Subcutaneous abdominal adipose tissue (tissue), 5 donors: ENCODE data around the gene ULK2.
"Not testable (repeated sequence)": the region's sequence is repeated elsewhere in the genome, so short reads cannot be mapped to it uniquely, and the experiment has no call there.

Source experiments
- H3K27ac ChIP-seq: one replicate; pipeline ENCODE4 v1.7.0; 2013; ENCODE audit warnings: low read depth, mild to moderate bottlenecking, inconsistent platforms, low read length, moderate library complexity
- H3K27me3 ChIP-seq, 5 donors: one replicate each; pipeline ENCODE4 v1.7.0; 2013; ENCODE audit warnings: low read length in 5 of 5, inconsistent platforms in 1 of 5; ENCODE audit not compliant: control insufficient read depth in 5 of 5, insufficient read depth in 4 of 5
- H3K36me3 ChIP-seq, 5 donors: one replicate each; pipeline ENCODE4 v1.7.0; 2013; ENCODE audit warnings: low read length in 5 of 5; ENCODE audit not compliant: control insufficient read depth in 5 of 5, insufficient read depth in 5 of 5
- H3K4me1 ChIP-seq, 5 donors: one replicate each; pipeline ENCODE4 v1.7.0; 2013; ENCODE audit warnings: low read length in 5 of 5, mild to moderate bottlenecking in 3 of 5, moderate library complexity in 1 of 5; ENCODE audit not compliant: control insufficient read depth in 5 of 5, insufficient read depth in 5 of 5
- H3K4me3 ChIP-seq, 5 donors: one replicate each; pipeline ENCODE4 v1.7.0; 2013; ENCODE audit warnings: low read length in 5 of 5, low read depth in 1 of 5
- H3K9ac ChIP-seq, 5 donors: one replicate each; pipeline ENCODE4 v1.7.0; 2013; ENCODE audit warnings: low read length in 5 of 5, mild to moderate bottlenecking in 4 of 5, moderate library complexity in 3 of 5
- H3K9me3 ChIP-seq, 5 donors: one replicate each; pipeline ENCODE4 v1.7.0; 2013; ENCODE audit warnings: low read length in 5 of 5; ENCODE audit not compliant: control insufficient read depth in 5 of 5
- donor health status: healthy.
- donor health status: healthy.
- donor health status: healthy.
- donor health status: healthy.
- donor health status: healthy.

ULK2 gene

GRCh38 chr17:19873346-19873745 is 5.6 kb upstream of the ULK2 start:
- Histone ChIP-seq H3K36me3 (no peaks in the 10 kb centered on the region), H3K9me3 (no peaks in the 10 kb centered on the region), H3K9ac (no peak overlapping the region), H3K27me3 (no peaks in the 10 kb centered on the region), H3K27ac (no peak overlapping the region), H3K4me1 (peaks cover 0 to 22% (median 3%) of the 10 kb centered on the region in 5 donors), H3K4me3 (no peak overlapping the region)

GRCh38 chr17:19868079-19868395 is 301 bp upstream of the ULK2 start:
- peaks cover 0 to 28% (median 19%) of the 10 kb centered on the region in 5 donors for H3K4me1 ChIP-seq
- peaks cover 0 to 7% (median 3%) of the 10 kb centered on the region in 5 donors for H3K36me3 ChIP-seq
- H3K4me3 ChIP-seq: peak overlapping the region; percentile 72 to 91 (median 86)
- H3K9ac ChIP-seq: peak overlapping the region in 4 of 5 donors; percentile 4 to 86 (median 51)
- H3K27ac ChIP-seq: no peak overlapping the region
- no peaks in the 10 kb centered on the region for H3K9me3 ChIP-seq
- no peaks in the 10 kb centered on the region for H3K27me3 ChIP-seq

- H3K36me3 ChIP-seq: peaks cover 0 to 16% (median 4%) of the 10 kb centered on the region in 5 donors
- H3K27ac ChIP-seq: peak overlapping the region; percentile 60
- no peaks in the 10 kb centered on the region for H3K9me3 ChIP-seq
- no peaks in the 10 kb centered on the region for H3K27me3 ChIP-seq
- H3K4me3 ChIP-seq: peak overlapping the region; percentile 78 to 91 (median 86)
- peak overlapping the region; percentile 48 to 87 (median 81) for H3K9ac ChIP-seq
- H3K4me1 ChIP-seq: peaks cover 0 to 28% (median 19%) of the 10 kb centered on the region in 5 donors
Measured at GRCh38 chr17:19867079-19867328, 732 bp downstream of the ULK2 start.

- peak overlapping the region in 1 of 5 donors; percentile 16 for H3K9ac ChIP-seq
- H3K27me3 ChIP-seq: no peaks in the 10 kb centered on the region
- H3K36me3 ChIP-seq: peaks cover 0 to 25% (median 4%) of the 10 kb centered on the region in 5 donors
- H3K4me1 ChIP-seq: peaks cover 0 to 28% (median 19%) of the 10 kb centered on the region in 5 donors
- H3K9me3 ChIP-seq: no peaks in the 10 kb centered on the region
- H3K27ac ChIP-seq: no peak overlapping the region
- no peak overlapping the region for H3K4me3 ChIP-seq
Measured at GRCh38 chr17:19865021-19865420, 2.7 kb downstream of the ULK2 start.

- not testable (repeated sequence) for H3K4me3 ChIP-seq, H3K4me1 ChIP-seq, H3K9ac ChIP-seq, H3K27me3 ChIP-seq, H3K9me3 ChIP-seq, H3K27ac ChIP-seq
- peaks cover 5 to 46% (median 13%) of the 10 kb centered on the region in 5 donors for H3K36me3 ChIP-seq
Measured at GRCh38 chr17:19860647-19861177, 7.0 kb downstream of the ULK2 start.

- peaks cover 5 to 37% (median 8%) of the 10 kb centered on the region in 5 donors for H3K36me3 ChIP-seq
Measured at GRCh38 chr17:19857640-19858039, 10.1 kb downstream of the ULK2 start.

GRCh38 chr17:19833914-19834313 is 33.8 kb downstream of the ULK2 start:
- peaks cover 15 to 54% (median 28%) of the 10 kb centered on the region in 5 donors for H3K36me3 ChIP-seq

More at GRCh38 chr17:19857640-19858039, 10.1 kb downstream of the ULK2 start:
- Histone ChIP-seq H3K4me1 (no peaks in the 10 kb centered on the region), H3K9ac (no peak overlapping the region), H3K9me3 (no peaks in the 10 kb centered on the region), H3K27ac (no peak overlapping the region), H3K4me3 (no peak overlapping the region), H3K27me3 (no peaks in the 10 kb centered on the region)

GRCh38 chr17:19830061-19830460 is 37.7 kb downstream of the ULK2 start:
- H3K27me3 ChIP-seq: no peaks in the 10 kb centered on the region
- peaks cover 11 to 58% (median 18%) of the 10 kb centered on the region in 5 donors for H3K36me3 ChIP-seq
- H3K27ac ChIP-seq: no peak overlapping the region
- no peak overlapping the region for H3K4me3 ChIP-seq
- H3K9me3 ChIP-seq: no peaks in the 10 kb centered on the region
- H3K4me1 ChIP-seq: no peaks in the 10 kb centered on the region
- no peak overlapping the region for H3K9ac ChIP-seq

More at GRCh38 chr17:19833914-19834313, 33.8 kb downstream of the ULK2 start:
- Histone ChIP-seq H3K4me1 (no peaks in the 10 kb centered on the region), H3K9me3 (no peaks in the 10 kb centered on the region), H3K9ac (no peak overlapping the region), H3K27ac (no peak overlapping the region), H3K27me3 (no peaks in the 10 kb centered on the region), H3K4me3 (no peak overlapping the region)

GRCh38 chr17:19812407-19812806 is 55.3 kb downstream of the ULK2 start:
- Histone ChIP-seq H3K9me3 (no peaks in the 10 kb centered on the region), H3K9ac (no peak overlapping the region), H3K27ac (no peak overlapping the region), H3K27me3 (no peaks in the 10 kb centered on the region), H3K4me1 (no peaks in the 10 kb centered on the region), H3K36me3 (peaks cover 30 to 67% (median 49%) of the 10 kb centered on the region in 5 donors), H3K4me3 (no peak overlapping the region)

GRCh38 chr17:19805006-19805405 is 62.7 kb downstream of the ULK2 start:
- no peak overlapping the region for H3K27ac ChIP-seq
- H3K36me3 ChIP-seq: peaks cover 37 to 73% (median 53%) of the 10 kb centered on the region in 5 donors
- H3K4me3 ChIP-seq: no peak overlapping the region
- no peaks in the 10 kb centered on the region for H3K27me3 ChIP-seq
- no peaks in the 10 kb centered on the region for H3K4me1 ChIP-seq
- H3K9ac ChIP-seq: no peak overlapping the region
- no peaks in the 10 kb centered on the region for H3K9me3 ChIP-seq
